GM19467 (cell line): ENCODE results near the gene LITAF.

Source experiments
- ATAC-seq: cut with Tn5 transposase; IDR thresholded peaks from one replicate; pipeline ENCODE4 v1.9.1; 2021; ENCODE audit warnings: mild to moderate bottlenecking, moderate library complexity; ENCODE audit not compliant: unreplicated experiment

LITAF gene

DNA sequence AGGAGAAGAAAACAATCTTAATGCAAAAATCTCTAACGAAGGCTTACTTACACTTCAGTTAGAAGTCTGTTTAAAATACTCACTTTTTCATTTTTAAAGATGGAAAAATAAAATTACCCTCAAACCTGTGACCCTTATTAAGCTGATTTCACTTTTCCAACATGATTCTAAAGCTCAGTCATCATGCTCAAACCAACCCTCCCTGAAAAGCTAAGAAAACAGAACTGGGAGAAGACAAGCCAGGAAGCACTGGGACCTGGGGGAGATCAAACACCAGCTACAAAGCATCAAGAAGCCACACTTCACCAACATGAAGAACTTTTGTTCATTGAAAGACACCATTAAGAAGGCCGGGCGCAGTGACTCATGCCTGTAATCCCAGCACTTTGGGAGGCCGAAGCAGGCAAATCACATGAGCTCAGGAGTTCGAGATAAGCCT is 88.8 kb downstream of the LITAF start:
- no peak for ATAC-seq
